WTC11 (cell line): ENCODE data around the gene OPRM1. TPM values are rescaled to one million over a fixed set of nuclear protein-coding genes. Genes with fewer than 3 reads are reported as not detected.

Experiments
- ATAC-seq: fragments of 200-7000 bp; cut with Tn5 transposase; 2 replicates; pipeline ENCODE4 v1.10.0; 2021; ENCODE audit warnings: mild to moderate bottlenecking, moderate library complexity
- CTCF ChIA-PET: fragments of 300-600 bp; sonication (Branson Sonifier 250); formaldehyde crosslinking; loops from one replicate; lab custom pipeline; 2021; ENCODE audit warnings: antibody characterized with exemption; lab: Charles Lee
- POLR2A ChIA-PET: fragments of 350-600 bp; sonication (Branson Sonifier 250); formaldehyde crosslinking; loops from one replicate; lab custom pipeline; 2021; ENCODE audit warnings: antibody characterized with exemption; lab: Charles Lee
- DNase-seq: peaks from one replicate; pipeline ENCODE4 v3.0.0; 2021; ENCODE audit warnings: low spot score
- H3K27ac Mint-ChIP-seq: 2 replicates; pipeline ENCODE4 v1.8.0; 2021; ENCODE audit warnings: mixed read lengths
- H3K27me3 Mint-ChIP-seq: 2 replicates; pipeline ENCODE4 v1.8.0; 2021; ENCODE audit warnings: low read depth, mild to moderate bottlenecking, moderate library complexity, mixed read lengths
- H3K36me3 Mint-ChIP-seq: 2 replicates; pipeline ENCODE4 v1.8.0; 2021; ENCODE audit warnings: mixed read lengths
- H3K4me1 Mint-ChIP-seq: 2 replicates; pipeline ENCODE4 v1.8.0; 2022; ENCODE audit warnings: mixed read lengths
- H3K4me3 Mint-ChIP-seq: 2 replicates; pipeline ENCODE4 v1.8.0; 2021; ENCODE audit warnings: mild to moderate bottlenecking, moderate library complexity, mixed read lengths
- H3K9me3 Mint-ChIP-seq: 2 replicates; pipeline ENCODE4 v1.8.0; 2021; ENCODE audit warnings: mixed read lengths
- AR ChIP-seq: fragments of 250-450 bp; sonication (Bioruptor Pico); IDR thresholded peaks from 2 replicates; pipeline ENCODE4 v1.9.0; 2021; ENCODE audit warnings: mild to moderate bottlenecking
- ATF6 ChIP-seq: sonication (generic); formaldehyde crosslinking; IDR thresholded peaks from 2 replicates; pipeline ENCODE4 v1.8.1; 2023; ENCODE audit warnings: mild to moderate bottlenecking, missing genetic modification reagents
- FOXP4 ChIP-seq: sonication (generic); formaldehyde crosslinking; IDR thresholded peaks from 2 replicates; pipeline ENCODE4 v1.8.0; 2022; ENCODE audit warnings: mild to moderate bottlenecking, missing genetic modification reagents
- HMGXB4 ChIP-seq: sonication (generic); formaldehyde crosslinking; IDR thresholded peaks from 2 replicates; pipeline ENCODE4 v1.8.1; 2023; ENCODE audit warnings: mild to moderate bottlenecking, moderate library complexity, missing genetic modification reagents
- JAZF1 ChIP-seq: fragments of 250-450 bp; sonication (Bioruptor Pico); IDR thresholded peaks from 2 replicates; pipeline ENCODE4 v1.9.0; 2021; ENCODE audit warnings: moderate library complexity, mild to moderate bottlenecking, inconsistent platforms
- KAT7 ChIP-seq: sonication (generic); formaldehyde crosslinking; IDR thresholded peaks from 2 replicates; pipeline ENCODE4 v1.8.1; 2023; ENCODE audit warnings: missing genetic modification reagents, mild to moderate bottlenecking, borderline replicate concordance
- MXD4 ChIP-seq: fragments of 250-450 bp; sonication (Bioruptor Pico); IDR thresholded peaks from 2 replicates; pipeline ENCODE4 v1.8.0; 2021; ENCODE audit warnings: mild to moderate bottlenecking, moderate library complexity, borderline replicate concordance
- NFE2L1 ChIP-seq: sonication (generic); formaldehyde crosslinking; IDR thresholded peaks from 2 replicates; pipeline ENCODE4 v1.8.1; 2023; ENCODE audit warnings: missing genetic modification reagents
- NFYB ChIP-seq: sonication (generic); formaldehyde crosslinking; conservative IDR thresholded peaks from 2 replicates; pipeline ENCODE4 v1.8.0; 2022; ENCODE audit warnings: low read depth, missing genetic modification reagents
- NR3C1 ChIP-seq: sonication (generic); formaldehyde crosslinking; conservative IDR thresholded peaks from 2 replicates; pipeline ENCODE4 v1.8.1; 2023; ENCODE audit warnings: low read depth, mild to moderate bottlenecking, missing genetic modification reagents
- SMAD3 ChIP-seq: sonication (generic); formaldehyde crosslinking; IDR thresholded peaks from 2 replicates; pipeline ENCODE4 v1.8.0; 2022; ENCODE audit warnings: missing genetic modification reagents, mild to moderate bottlenecking, borderline replicate concordance
- SOX15 ChIP-seq: fragments of 250-450 bp; sonication (Bioruptor Pico); IDR thresholded peaks from 2 replicates; pipeline ENCODE4 v1.9.0; 2021; ENCODE audit warnings: mild to moderate bottlenecking
- STAT6 ChIP-seq: sonication (generic); formaldehyde crosslinking; conservative IDR thresholded peaks from 2 replicates; pipeline ENCODE4 v1.8.1; 2023; ENCODE audit warnings: mild to moderate bottlenecking, low read depth, missing genetic modification reagents, moderate library complexity
- TEAD1 ChIP-seq: sonication (generic); formaldehyde crosslinking; IDR thresholded peaks from 2 replicates; pipeline ENCODE4 v1.8.0; 2022; ENCODE audit warnings: mild to moderate bottlenecking, missing genetic modification reagents
- ZBTB21 ChIP-seq: sonication (generic); formaldehyde crosslinking; IDR thresholded peaks from 2 replicates; pipeline ENCODE4 v1.8.1; 2023; ENCODE audit warnings: mild to moderate bottlenecking, missing genetic modification reagents, borderline replicate concordance
- ZNF425 ChIP-seq: fragments of 250-450 bp; sonication (Bioruptor Pico); conservative IDR thresholded peaks from 2 replicates; pipeline ENCODE4 v1.9.0; 2021; ENCODE audit warnings: mild to moderate bottlenecking
- ZNF512 ChIP-seq: sonication (generic); formaldehyde crosslinking; IDR thresholded peaks from 2 replicates; pipeline ENCODE4 v1.8.1; 2022; ENCODE audit warnings: missing genetic modification reagents, borderline replicate concordance
- ZNF671 ChIP-seq: fragments of 250-450 bp; sonication (Bioruptor Pico); IDR thresholded peaks from 2 replicates; pipeline ENCODE4 v1.8.0; 2021; ENCODE audit warnings: mild to moderate bottlenecking
- total RNA-seq: library from RNA; stranded (reverse); gene quantifications from 3 replicates; pipeline ENCODE4 v1.2.3, GENCODE V29; 2021

The OPRM1 gene
- total RNA-seq, 1 experiment from 2014 or later: not detected

GRCh38 chr6:154268486-154268885 lies 229.4 kb downstream of the OPRM1 start:
- no peak for TF ChIP-seq SOX15 (CRISPR knock-in tag)
- no peak for TF ChIP-seq KAT7 (CRISPR knock-in tag)
- no peak for TF ChIP-seq ZNF512 (CRISPR knock-in tag)
- TF ChIP-seq JAZF1: no peak
- TF ChIP-seq STAT6: no peak
- TF ChIP-seq ZBTB21: no peak
- no peak for TF ChIP-seq ATF6 (CRISPR knock-in tag)
- TF ChIP-seq, all 79 proteins: peak for 0
- ATAC-seq (no peak), DNase-seq (no peak)
- ChIA-PET CTCF (no interaction called here), POLR2A (no interaction called here)
- Mint-ChIP-seq H3K4me1 (no peaks in the 10 kb centered on the region), H3K27ac (no peak overlapping the region), H3K9me3 (peaks cover 19% of the 10 kb centered on the region), H3K36me3 (peaks cover 10% of the 10 kb centered on the region), H3K27me3 (no peaks in the 10 kb centered on the region), H3K4me3 (no peak overlapping the region)

- Mint-ChIP-seq H3K9me3 (peaks cover 5% of the 10 kb centered on the region), H3K27me3 (no peaks in the 10 kb centered on the region), H3K27ac (no peak overlapping the region), H3K4me1 (peaks cover 6% of the 10 kb centered on the region), H3K36me3 (no peaks in the 10 kb centered on the region; the same call in 1 of the 2 replicates), H3K4me3 (no peak overlapping the region)
- ChIA-PET CTCF (no interaction called here), POLR2A (no interaction called here)
- ATAC-seq (no peak), DNase-seq (no peak)
- TF ChIP-seq HMGXB4 (CRISPR knock-in tag) (no peak), AR (CRISPR knock-in tag) (no peak), ZNF425 (no peak), ZNF671 (CRISPR knock-in tag) (no peak), NFYB (no peak), ATF6 (CRISPR knock-in tag) (no peak), TEAD1 (CRISPR knock-in tag) (no peak), MXD4 (no peak), SMAD3 (CRISPR knock-in tag) (no peak), SOX15 (CRISPR knock-in tag) (no peak), NFE2L1 (CRISPR knock-in tag) (no peak), NR3C1 (CRISPR knock-in tag) (no peak), FOXP4 (no peak)
Observed at GRCh38 chr6:154274168-154274567, 235.1 kb downstream of the OPRM1 start.
